RWPE1 (cell line): ENCODE results near the gene SPAG4.
A peak's percentile ranks its signal among the peaks of the same experiment; 100 is the strongest.

ENCODE experiments used
- CTCF ChIA-PET: fragments of 350-600 bp; sonication (Branson Sonifier 250); formaldehyde crosslinking; extraction: SDS; loops from one replicate; lab custom pipeline; 2021; lab: Yijun Ruan, JAX
- POLR2A ChIA-PET: fragments of 400-600 bp; formaldehyde crosslinking; extraction: SDS; loops from one replicate; lab custom pipeline; 2020; ENCODE audit warnings: antibody characterized with exemption; ENCODE audit not compliant: low non-redundant PET; lab: Yijun Ruan, JAX
- DNase-seq: peaks from one replicate; pipeline ENCODE4 v3.0.0; 2012; ENCODE audit warnings: low spot score
- H3K27ac ChIP-seq: fragments of 450-650 bp; 2 replicates; pipeline ENCODE4 v1.5.1; 2017
- TF ChIP-seq, protein P1 (sequence below): fragments of 450-650 bp; conservative IDR thresholded peaks from 2 replicates; pipeline ENCODE4 v1.5.1; 2017; ENCODE audit warnings: low read depth, mild to moderate bottlenecking

Gene SPAG4, protein sequence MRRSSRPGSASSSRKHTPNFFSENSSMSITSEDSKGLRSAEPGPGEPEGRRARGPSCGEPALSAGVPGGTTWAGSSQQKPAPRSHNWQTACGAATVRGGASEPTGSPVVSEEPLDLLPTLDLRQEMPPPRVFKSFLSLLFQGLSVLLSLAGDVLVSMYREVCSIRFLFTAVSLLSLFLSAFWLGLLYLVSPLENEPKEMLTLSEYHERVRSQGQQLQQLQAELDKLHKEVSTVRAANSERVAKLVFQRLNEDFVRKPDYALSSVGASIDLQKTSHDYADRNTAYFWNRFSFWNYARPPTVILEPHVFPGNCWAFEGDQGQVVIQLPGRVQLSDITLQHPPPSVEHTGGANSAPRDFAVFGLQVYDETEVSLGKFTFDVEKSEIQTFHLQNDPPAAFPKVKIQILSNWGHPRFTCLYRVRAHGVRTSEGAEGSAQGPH

DNA sequence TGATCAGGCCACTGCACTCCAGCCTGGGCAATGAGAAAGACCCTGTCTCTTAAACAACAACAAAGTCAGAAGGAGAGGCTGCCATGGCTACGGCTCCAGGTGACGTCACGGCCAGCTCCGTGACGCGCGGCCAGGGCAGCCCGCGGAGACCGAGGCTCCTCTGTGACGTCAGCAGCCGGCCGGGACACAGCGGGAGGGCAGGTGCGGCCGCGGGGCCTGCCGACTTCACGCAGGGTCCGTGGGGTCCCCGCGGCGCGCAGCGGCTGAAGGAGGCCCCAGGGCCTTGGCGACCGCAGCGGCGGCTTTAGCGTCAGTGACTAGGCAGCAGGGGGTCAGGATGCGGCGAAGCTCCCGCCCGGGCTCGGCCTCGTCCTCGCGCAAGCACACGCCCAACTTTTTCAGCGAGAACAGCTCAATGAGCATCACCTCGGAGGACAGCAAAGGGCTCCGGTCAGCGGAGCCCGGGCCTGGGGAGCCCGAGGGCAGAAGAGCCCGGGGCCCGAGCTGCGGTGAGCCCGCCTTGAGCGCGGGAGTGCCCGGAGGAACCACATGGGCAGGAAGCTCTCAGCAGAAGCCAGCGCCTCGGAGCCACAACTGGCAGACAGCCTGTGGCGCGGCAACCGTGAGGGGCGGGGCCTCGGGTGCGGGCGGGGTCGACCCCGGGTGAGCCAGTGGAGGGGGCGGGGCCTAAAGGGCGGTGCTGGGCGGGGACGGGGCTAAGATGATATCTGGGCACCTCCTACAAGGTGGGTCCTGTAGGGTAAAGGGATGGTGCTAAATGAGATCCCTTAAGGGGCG lies at the start of gene SPAG4:
Gene SPAG4 (plus strand): TSS at position 163 of the 798 bp plus-strand sequence. CDS start 175 bp downstream, at position 338.
- ChIA-PET POLR2A (interaction anchor here (0.6 to 0.8 kb wide), 2 partner anchors 48 to 143 kb away, joined by 3 to 5 read pairs; no protein-coding TSS in a partner anchor), CTCF (interaction anchor here (0.6 to 1.1 kb wide), 7 partner anchors 11 to 903 kb away, joined by 3 to 5 read pairs (median 4); no protein-coding TSS in a partner anchor)
- DNase-seq = peak; percentile 100
- H3K27ac ChIP-seq = peak within 1 kb of the TSS; percentile 88
- TF ChIP-seq, protein P1, sequence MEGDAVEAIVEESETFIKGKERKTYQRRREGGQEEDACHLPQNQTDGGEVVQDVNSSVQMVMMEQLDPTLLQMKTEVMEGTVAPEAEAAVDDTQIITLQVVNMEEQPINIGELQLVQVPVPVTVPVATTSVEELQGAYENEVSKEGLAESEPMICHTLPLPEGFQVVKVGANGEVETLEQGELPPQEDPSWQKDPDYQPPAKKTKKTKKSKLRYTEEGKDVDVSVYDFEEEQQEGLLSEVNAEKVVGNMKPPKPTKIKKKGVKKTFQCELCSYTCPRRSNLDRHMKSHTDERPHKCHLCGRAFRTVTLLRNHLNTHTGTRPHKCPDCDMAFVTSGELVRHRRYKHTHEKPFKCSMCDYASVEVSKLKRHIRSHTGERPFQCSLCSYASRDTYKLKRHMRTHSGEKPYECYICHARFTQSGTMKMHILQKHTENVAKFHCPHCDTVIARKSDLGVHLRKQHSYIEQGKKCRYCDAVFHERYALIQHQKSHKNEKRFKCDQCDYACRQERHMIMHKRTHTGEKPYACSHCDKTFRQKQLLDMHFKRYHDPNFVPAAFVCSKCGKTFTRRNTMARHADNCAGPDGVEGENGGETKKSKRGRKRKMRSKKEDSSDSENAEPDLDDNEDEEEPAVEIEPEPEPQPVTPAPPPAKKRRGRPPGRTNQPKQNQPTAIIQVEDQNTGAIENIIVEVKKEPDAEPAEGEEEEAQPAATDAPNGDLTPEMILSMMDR = no peak

DNA sequence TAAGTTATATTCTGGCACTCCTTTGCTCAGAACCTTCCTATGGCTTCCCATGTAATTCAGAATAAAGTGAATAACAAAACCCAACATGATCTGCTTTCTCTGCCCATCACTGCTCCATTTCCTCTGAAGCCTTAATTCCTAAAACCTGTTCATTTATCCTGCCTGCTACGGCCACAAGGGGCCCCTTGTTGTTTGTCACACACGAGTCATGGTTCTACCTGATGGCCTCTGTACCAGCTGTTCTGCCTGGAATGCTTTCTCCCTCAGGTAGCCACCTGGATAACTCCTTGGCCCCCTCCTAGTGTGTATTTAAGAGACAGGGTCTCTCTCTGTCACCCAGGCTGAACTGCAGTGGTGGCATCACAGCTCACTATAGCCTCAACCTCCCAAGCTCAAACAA lies 47.0 kb upstream of the SPAG4 start:
- H3K27ac ChIP-seq = no peak overlapping the region
- POLR2A ChIA-PET = interaction anchor here (1.3 kb wide), 1 partner anchor 95 kb away, joined by 9 read pairs; no protein-coding TSS in a partner anchor
- DNase-seq = peak; percentile 64
- CTCF ChIA-PET = interaction anchor here (0.7 to 0.8 kb wide), 2 partner anchors 37 to 41 kb away, joined by 3 to 5 read pairs; no protein-coding TSS in a partner anchor
- TF ChIP-seq, protein P1 = 0 out of 2 replicates have a peak, but pooled peaks have one; percentile 14

DNA sequence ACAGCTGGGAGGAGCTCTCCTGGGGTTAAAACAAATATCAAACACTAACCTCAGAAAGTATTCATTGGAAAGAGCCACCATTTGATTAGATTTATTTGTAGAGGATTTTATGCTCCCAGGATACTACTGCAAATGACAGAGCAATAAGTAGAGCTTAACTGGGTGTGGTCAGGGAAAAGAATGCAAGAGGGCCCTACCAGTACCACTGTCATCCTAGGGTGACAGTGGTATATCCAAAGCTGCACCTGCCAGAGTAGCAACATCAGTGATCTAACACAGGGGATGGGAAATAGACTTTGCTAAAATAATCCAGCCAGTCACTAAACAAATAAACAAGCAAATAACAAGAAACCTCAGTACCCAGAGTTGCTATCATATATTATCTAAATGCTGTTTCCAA lies 44.1 kb upstream of the SPAG4 start:
- ChIA-PET CTCF (no interaction called here), POLR2A (no interaction called here)
- TF ChIP-seq, protein P1 = no peak
- DNase-seq = no peak
- no peak overlapping the region for H3K27ac ChIP-seq

DNA sequence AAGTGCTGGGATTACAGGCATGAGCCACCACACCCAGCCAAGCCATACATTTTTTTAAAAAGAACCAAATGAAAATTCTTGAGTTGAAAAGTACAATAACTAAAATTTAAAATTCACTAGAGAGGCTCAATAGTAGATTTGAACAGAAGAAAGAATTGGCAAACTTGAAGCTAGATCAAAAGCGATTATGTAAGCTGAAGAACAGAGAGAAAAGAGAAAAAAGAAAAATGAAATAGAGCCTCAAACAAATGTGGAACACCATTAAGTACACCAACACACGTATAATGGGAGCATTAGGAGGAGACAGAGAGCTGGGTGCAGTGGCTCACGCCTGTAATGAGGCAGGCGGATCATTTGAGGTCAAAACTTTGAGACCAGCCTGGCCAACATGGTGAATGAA lies 42.8 kb upstream of the SPAG4 start:
- DNase-seq = no peak
- CTCF ChIA-PET = interaction anchor here (0.6 to 0.9 kb wide), 4 partner anchors 33 to 521 kb away, joined by 3 to 4 read pairs (median 4); no protein-coding TSS in a partner anchor

DNA sequence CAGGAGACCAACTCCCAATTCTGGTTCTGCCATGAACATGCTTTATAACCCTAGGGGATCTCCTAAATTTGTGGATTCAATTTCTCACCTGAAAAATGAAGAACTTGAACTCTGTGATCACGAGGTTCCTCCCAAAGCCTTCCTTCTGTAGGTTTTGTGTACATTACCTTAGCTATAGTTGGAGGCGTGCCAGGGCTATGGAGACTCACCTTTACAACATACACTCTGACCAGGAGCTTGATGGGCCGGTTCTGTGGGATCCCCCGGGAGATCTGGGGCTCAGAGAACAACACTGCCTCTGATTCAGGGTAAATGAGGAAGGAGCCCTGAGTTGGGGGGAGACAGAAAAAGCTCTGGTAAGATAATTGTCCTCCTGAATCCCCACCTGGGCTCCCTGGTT lies 39.7 kb upstream of the SPAG4 start:
- ChIA-PET CTCF (no interaction called here), POLR2A (no interaction called here)
- no peak overlapping the region for H3K27ac ChIP-seq
- TF ChIP-seq, protein P1 = no peak
- peak; percentile 44 for DNase-seq

More for the DNA sequence above, 42.8 kb upstream of the SPAG4 start:
- H3K27ac ChIP-seq = no peak overlapping the region
- TF ChIP-seq, protein P1 = no peak
- POLR2A ChIA-PET = no interaction called here

DNA sequence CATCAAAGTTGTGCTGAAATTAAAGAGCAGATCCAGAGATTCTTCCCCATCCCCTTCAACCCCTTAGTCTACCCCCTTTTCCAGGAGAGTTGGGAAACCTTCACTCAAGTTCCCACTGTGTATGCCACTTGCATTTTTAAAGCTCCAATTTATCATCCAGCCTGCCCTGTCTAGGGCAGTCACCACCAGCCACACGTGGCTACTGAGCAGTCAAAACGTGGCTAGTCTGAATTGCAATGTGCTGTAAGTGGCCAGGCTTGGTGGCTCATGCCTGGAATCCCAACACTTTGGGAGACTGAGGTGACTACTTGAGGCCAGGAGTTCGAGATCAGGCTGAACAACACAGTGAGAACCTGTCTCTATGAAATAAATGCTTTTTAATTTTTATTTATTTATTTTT lies 38.8 kb upstream of the SPAG4 start:
- no peak for DNase-seq
- ChIA-PET POLR2A (no interaction called here), CTCF (interaction anchor here (0.5 to 1.1 kb wide), 2 partner anchors 16 to 262 kb away, joined by 3 read pairs; no protein-coding TSS in a partner anchor)
- no peak overlapping the region for H3K27ac ChIP-seq
- TF ChIP-seq, protein P1 = no peak
